ENCODE results near the gene CCL26.

The CCL26 gene

GRCh38 chr7:75811894-75812678, 40.1 kb upstream of the CCL26 start:
- TF ChIP-seq Cebpa-rat (IDR thresholded peaks at IDR 0.05) = no peak

GRCh38 chr7:75809396-75809795, 37.4 kb upstream of the CCL26 start:
- no peak overlapping the region for H3K9ac ChIP-seq
- peaks cover 25% of the 10 kb centered on the region for H3K9me3 ChIP-seq
- no peak for TF ChIP-seq Cebpa-rat (IDR thresholded peaks at IDR 0.05)
- no peak overlapping the region for H3K27ac ChIP-seq
- no peaks in the 10 kb centered on the region for H4K20me1 ChIP-seq
- no peak overlapping the region for H3K4me3 ChIP-seq
- H3K27me3 ChIP-seq = no peaks in the 10 kb centered on the region
- H3K36me3 ChIP-seq = 0 out of 2 replicates have a peak, but pooled peaks cover 6% of the 10 kb centered on the region
- no peak overlapping the region for H3K4me2 ChIP-seq
- peaks cover 14% of the 10 kb centered on the region for H3K4me1 ChIP-seq

More at GRCh38 chr7:75811894-75812678, 40.1 kb upstream of the CCL26 start:
- Histone ChIP-seq H3K27me3 (no peaks in the 10 kb centered on the region), H3K4me3 (no peak overlapping the region), H3K9ac (no peak overlapping the region), H3K36me3 (no peaks in the 10 kb centered on the region), H3K27ac (no peak overlapping the region), H3K9me3 (peaks cover 8% of the 10 kb centered on the region), H4K20me1 (no peaks in the 10 kb centered on the region), H3K4me2 (no peak overlapping the region), H3K4me1 (peaks cover 14% of the 10 kb centered on the region)

GRCh38 chr7:75808106-75808505, 36.1 kb upstream of the CCL26 start:
- 0 out of 2 replicates have a peak, but pooled peaks cover 5% of the 10 kb centered on the region for H3K4me1 ChIP-seq
- H3K27me3 ChIP-seq = no peaks in the 10 kb centered on the region
- no peak overlapping the region for H3K4me2 ChIP-seq
- 0 out of 2 replicates have a peak, but pooled peaks cover 6% of the 10 kb centered on the region for H3K36me3 ChIP-seq
- no peak overlapping the region for H3K27ac ChIP-seq
- no peak overlapping the region for H3K9ac ChIP-seq
- H3K9me3 ChIP-seq = peaks cover 25% of the 10 kb centered on the region
- TF ChIP-seq Cebpa-rat (IDR thresholded peaks at IDR 0.05) = no peak
- H4K20me1 ChIP-seq = no peaks in the 10 kb centered on the region
- no peak overlapping the region for H3K4me3 ChIP-seq

GRCh38 chr7:75807452-75807851, 35.4 kb upstream of the CCL26 start:
- no peak for TF ChIP-seq Cebpa-rat (IDR thresholded peaks at IDR 0.05)
- Histone ChIP-seq H3K27me3 (no peaks in the 10 kb centered on the region), H4K20me1 (no peaks in the 10 kb centered on the region), H3K4me2 (no peak overlapping the region), H3K27ac (no peak overlapping the region), H3K9me3 (peaks cover 25% of the 10 kb centered on the region), H3K9ac (no peak overlapping the region), H3K4me3 (no peak overlapping the region), H3K4me1 (0 out of 2 replicates have a peak, but pooled peaks cover 5% of the 10 kb centered on the region), H3K36me3 (0 out of 2 replicates have a peak, but pooled peaks cover 6% of the 10 kb centered on the region)

- Histone ChIP-seq H3K4me1 (0 out of 2 replicates have a peak, but pooled peaks cover 4% of the 10 kb centered on the region), H4K20me1 (no peaks in the 10 kb centered on the region), H3K9me3 (peaks cover 25% of the 10 kb centered on the region), H3K27me3 (no peaks in the 10 kb centered on the region), H3K36me3 (0 out of 2 replicates have a peak, but pooled peaks cover 6% of the 10 kb centered on the region), H3K4me2 (no peak overlapping the region), H3K27ac (no peak overlapping the region), H3K9ac (no peak overlapping the region), H3K4me3 (no peak overlapping the region)
- no peak for TF ChIP-seq Cebpa-rat (IDR thresholded peaks at IDR 0.05)
Observed at GRCh38 chr7:75806560-75807307, 34.7 kb upstream of the CCL26 start.

DNA sequence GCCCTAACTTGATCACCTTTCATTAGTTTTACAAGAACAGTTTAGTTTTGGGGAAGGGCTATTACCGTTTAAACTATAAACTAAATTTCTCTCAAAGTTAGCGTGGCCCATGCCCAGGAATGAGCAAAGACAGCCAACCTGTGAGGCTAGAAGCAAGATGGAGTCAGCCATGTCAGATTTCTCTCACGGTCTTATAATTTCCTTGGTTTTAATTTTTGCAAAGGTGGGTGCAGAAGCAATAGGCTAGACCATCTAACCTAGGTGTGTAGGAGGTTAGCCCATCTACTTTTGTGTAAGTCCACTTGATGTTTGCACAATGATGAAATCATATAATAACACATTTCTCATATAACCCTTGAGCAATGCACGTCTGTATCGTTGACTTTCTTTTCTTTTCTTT, 32.7 kb upstream of the CCL26 start:
- no peaks in the 10 kb centered on the region for H3K27me3 ChIP-seq
- no peak overlapping the region for H3K4me3 ChIP-seq
- no peak for TF ChIP-seq Cebpa-rat (IDR thresholded peaks at IDR 0.05)
- H4K20me1 ChIP-seq = no peaks in the 10 kb centered on the region
- no peak overlapping the region for H3K4me2 ChIP-seq
- 0 out of 2 replicates have a peak, but pooled peaks cover 6% of the 10 kb centered on the region for H3K36me3 ChIP-seq
- H3K9ac ChIP-seq = no peak overlapping the region
- no peak overlapping the region for H3K27ac ChIP-seq
- H3K9me3 ChIP-seq = peaks cover 25% of the 10 kb centered on the region
- no peaks in the 10 kb centered on the region for H3K4me1 ChIP-seq

- Histone ChIP-seq H3K4me3 (no peak overlapping the region), H3K27ac (no peak overlapping the region), H3K9me3 (peaks cover 25% of the 10 kb centered on the region), H3K4me1 (no peaks in the 10 kb centered on the region), H4K20me1 (no peaks in the 10 kb centered on the region), H3K36me3 (0 out of 2 replicates have a peak, but pooled peaks cover 6% of the 10 kb centered on the region), H3K27me3 (no peaks in the 10 kb centered on the region), H3K4me2 (no peak overlapping the region), H3K9ac (no peak overlapping the region)
- TF ChIP-seq Cebpa-rat (IDR thresholded peaks at IDR 0.05) = no peak
Observed at GRCh38 chr7:75804004-75804403, 32.0 kb upstream of the CCL26 start.

DNA sequence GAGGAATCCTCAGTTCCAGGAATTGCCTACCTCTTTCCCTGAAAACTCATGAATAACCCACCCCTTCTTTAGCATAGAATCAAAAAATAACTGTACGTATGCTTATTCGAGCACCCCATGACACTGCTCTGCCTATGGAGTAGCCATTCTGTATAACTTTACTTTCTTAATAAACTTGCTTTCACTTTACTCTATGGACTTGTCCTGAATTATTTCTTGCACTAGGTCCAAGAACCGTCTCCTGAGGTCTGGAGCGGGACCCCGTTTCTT, 30.5 kb upstream of the CCL26 start:
- peaks cover 10% of the 10 kb centered on the region for H3K4me1 ChIP-seq
- 0 out of 2 replicates have a peak, but pooled peaks cover 6% of the 10 kb centered on the region for H3K36me3 ChIP-seq

DNA sequence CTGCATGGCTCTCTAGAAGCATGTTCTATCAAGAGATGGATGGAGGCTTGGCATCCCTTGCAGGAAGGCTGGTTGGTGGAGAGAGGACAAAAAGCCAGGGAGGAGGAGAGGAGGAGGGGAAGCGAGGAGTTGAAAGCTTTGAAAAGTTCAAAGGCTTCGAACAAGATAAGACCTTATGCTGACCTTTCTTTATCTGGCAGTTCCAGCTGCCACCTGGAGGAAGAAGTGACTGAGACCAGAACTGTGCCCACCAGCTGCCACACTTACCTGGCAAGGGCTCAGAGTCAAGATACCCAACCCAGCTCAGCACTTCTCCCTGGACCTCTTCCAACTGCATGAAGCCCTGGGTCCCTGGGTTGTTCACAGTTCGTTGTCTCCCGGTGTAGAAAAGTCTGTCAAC, 26.8 kb upstream of the CCL26 start:
- peaks cover 15% of the 10 kb centered on the region for H3K4me1 ChIP-seq
- no peaks in the 10 kb centered on the region for H4K20me1 ChIP-seq
- H3K4me2 ChIP-seq = peak overlapping the region; percentile 26; the same call in 1 of the 2 replicates
- H3K9me3 ChIP-seq = no peaks in the 10 kb centered on the region
- H3K27me3 ChIP-seq = no peaks in the 10 kb centered on the region
- H3K4me3 ChIP-seq = no peak overlapping the region
- TF ChIP-seq Cebpa-rat (IDR thresholded peaks at IDR 0.05) = no peak
- no peak overlapping the region for H3K27ac ChIP-seq
- no peak overlapping the region for H3K9ac ChIP-seq
- H3K36me3 ChIP-seq = no peaks in the 10 kb centered on the region

More for the DNA sequence above, 30.5 kb upstream of the CCL26 start:
- Histone ChIP-seq H3K4me2 (no peak overlapping the region), H3K9ac (no peak overlapping the region), H3K27me3 (no peaks in the 10 kb centered on the region), H3K27ac (no peak overlapping the region), H3K9me3 (peaks cover 21% of the 10 kb centered on the region), H3K4me3 (no peak overlapping the region), H4K20me1 (no peaks in the 10 kb centered on the region)
- TF ChIP-seq Cebpa-rat (IDR thresholded peaks at IDR 0.05) = no peak

DNA sequence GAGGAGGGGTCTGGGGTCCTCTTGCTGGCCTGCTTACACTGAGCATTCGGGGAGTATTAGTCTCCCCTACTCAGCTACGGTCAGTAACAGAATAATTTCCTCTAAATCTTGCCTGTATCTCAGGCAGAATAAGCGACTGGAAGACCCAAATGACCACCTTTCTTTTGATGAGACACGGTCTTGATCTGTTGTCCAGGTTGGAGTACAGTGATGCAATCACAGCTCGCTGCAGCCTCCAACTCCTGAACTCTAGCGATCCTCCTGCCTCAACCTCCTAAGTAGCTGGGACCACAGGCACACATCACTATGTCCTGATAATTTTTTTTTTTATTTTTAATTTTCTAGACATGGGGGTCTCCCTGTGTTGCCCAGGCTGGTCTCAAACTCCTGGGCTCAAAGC, 24.4 kb upstream of the CCL26 start:
- TF ChIP-seq Cebpa-rat (IDR thresholded peaks at IDR 0.05) = no peak
- peaks cover 15% of the 10 kb centered on the region for H3K4me1 ChIP-seq
- no peaks in the 10 kb centered on the region for H3K36me3 ChIP-seq
- H3K27ac ChIP-seq = no peak overlapping the region
- no peak overlapping the region for H3K4me3 ChIP-seq
- no peak overlapping the region for H3K9ac ChIP-seq
- no peaks in the 10 kb centered on the region for H3K9me3 ChIP-seq
- H3K27me3 ChIP-seq = no peaks in the 10 kb centered on the region
- no peaks in the 10 kb centered on the region for H4K20me1 ChIP-seq
- H3K4me2 ChIP-seq = no peak overlapping the region
